ENCODE data around the gene PPP1R12A. TPM values are rescaled to one million over a fixed set of nuclear protein-coding genes. Genes with fewer than 3 reads are reported as not detected.

The PPP1R12A gene
- total and polyA plus RNA-seq, 9 of the 15 experiments (the other 6 are each of a cell fraction or from before 2014, with no cell fraction given), result 26.4 to 119 (median 53.3) TPM

- TF ChIP-seq HMGXB4 (CRISPR knock-in tag; IDR thresholded peaks at IDR 0.05), result no peak
- no peak for TF ChIP-seq CBX2 (IDR thresholded peaks at IDR 0.05; ENCODE audit: insufficient read depth, low read length, poor library complexity, severe bottlenecking)
Observed at GRCh38 chr12:79835377-79835843, 99.5 kb downstream of the PPP1R12A start (continued).

GRCh38 chr12:79834712-79835376 is 100.1 kb downstream of the PPP1R12A start:
- 84% methylated on average over 3 of the region's 3 CpGs for WGBS (ENCODE audit: insufficient coverage, low coverage, missing lambda C conversion rate)
- TF ChIP-seq CBFA2T3 (IDR thresholded peaks at IDR 0.05), result no peak
- TF ChIP-seq NCOA6 (IDR thresholded peaks at IDR 0.05), result no peak
- no peak for TF ChIP-seq THRB (CRISPR knock-in tag; conservative IDR thresholded peaks at IDR 0.05)
- no peaks in the 10 kb centered on the region for H3K9me1 ChIP-seq (ENCODE audit: control insufficient read depth, insufficient read depth, low read length)
- peaks cover 39% of the 10 kb centered on the region for H3K36me3 ChIP-seq (ENCODE audit: control insufficient read depth, insufficient read depth, low read length)
- no peak for FAIRE-seq
- H4K20me1 ChIP-seq (replicated peaks; ENCODE audit: control insufficient read depth, insufficient read depth, low read length), result no peaks in the 10 kb centered on the region
- no peak overlapping the region for H3K4me3 ChIP-seq
- H3K27me3 ChIP-seq (ENCODE audit: control insufficient read depth in 2 of 2, insufficient read depth in 2 of 2, low read length in 2 of 2), result no peaks in the 10 kb centered on the region
- no peak overlapping the region for H2AFZ ChIP-seq (ENCODE audit: low read depth, low read length)
- in situ Hi-C loops (cut with MboI), result no loop called here
- no peak overlapping the region for H3K4me2 ChIP-seq (ENCODE audit: insufficient read depth, low read length)
- no TSS peak for BruUV-seq (replicated peaks)
- CTCF ChIA-PET (ENCODE audit: low intra/inter-chr PET ratio), result no interaction called here
- intact Hi-C loops (cut with micrococcal nuclease), result no loop called here
- H3K79me2 ChIP-seq (ENCODE audit: control insufficient read depth, insufficient read depth, low read length), result peaks cover 52% of the 10 kb centered on the region
- no peak for DNase-seq (ENCODE audit: extremely low read depth in 1 of 4, low spot score in 3 of 4)
- H3K27ac ChIP-seq (ENCODE audit: extremely low read depth, low read depth, low read length), result no peak overlapping the region
- H3K9me3 ChIP-seq (replicated peaks; ENCODE audit: control insufficient read depth, insufficient read depth, low read depth, low read length), result peaks cover 12% of the 10 kb centered on the region
- H3K4me1 ChIP-seq (replicated peaks in 1 of 2; ENCODE audit: control insufficient read depth in 2 of 2, insufficient read depth in 2 of 2, low read length in 2 of 2), result no peaks in the 10 kb centered on the region
- POLR2A ChIA-PET, result interaction anchor here (1.4 kb wide), 1 partner anchor 10 kb away, joined by 3 read pairs; no protein-coding TSS in a partner anchor
- no peak overlapping the region for H3K9ac ChIP-seq (ENCODE audit: insufficient read depth in 1 of 2, low read depth in 2 of 2, low read length in 2 of 2)
- no peak for ATAC-seq

Data from K562 (cell line).